NCI-H2171 treated with DMSO at 0.1 percent for 48 hours (cell line): ENCODE data around the gene COMP.

Experiments
- DNase-seq: peaks from one replicate; lab custom pipeline; 2025; lab: John Stamatoyannopoulos, UW

Gene COMP

DNA sequence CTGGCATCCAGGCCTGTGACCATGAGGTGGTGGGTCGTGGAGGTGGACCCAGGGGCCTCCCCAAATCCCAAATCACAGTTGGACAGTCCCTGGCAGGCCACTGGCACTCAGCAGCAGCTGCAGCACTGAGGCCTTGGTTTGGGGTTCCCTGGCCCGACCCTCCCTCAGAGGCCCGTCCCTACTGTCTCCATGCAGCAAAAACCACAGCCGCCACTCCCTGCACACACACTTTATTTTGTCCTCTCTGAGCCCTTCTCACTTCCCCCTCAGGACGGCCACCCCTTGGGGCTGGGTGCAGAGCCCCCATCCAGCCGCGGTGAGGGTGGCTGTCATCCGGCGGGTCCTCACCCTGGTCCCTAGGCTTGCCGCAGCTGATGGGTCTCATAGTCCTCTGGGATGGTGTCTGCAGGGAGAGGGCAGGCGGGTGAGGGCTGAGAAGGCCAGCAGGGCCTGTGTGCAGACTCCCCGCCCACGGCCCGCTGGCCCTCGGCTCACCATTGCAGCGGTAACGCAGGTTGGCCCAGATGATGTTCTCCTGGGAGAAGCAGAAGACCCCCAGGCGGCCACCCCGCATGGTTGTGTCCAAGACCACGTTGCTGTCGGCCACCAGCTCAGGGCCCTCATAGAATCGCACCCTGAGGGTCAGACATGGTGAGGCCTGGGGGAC is 8.4 kb downstream of the COMP start:
- no peak for DNase-seq

GRCh38 chr19:18781885-18782527 is 9.1 kb downstream of the COMP start:
- DNase-seq: no peak

DNA sequence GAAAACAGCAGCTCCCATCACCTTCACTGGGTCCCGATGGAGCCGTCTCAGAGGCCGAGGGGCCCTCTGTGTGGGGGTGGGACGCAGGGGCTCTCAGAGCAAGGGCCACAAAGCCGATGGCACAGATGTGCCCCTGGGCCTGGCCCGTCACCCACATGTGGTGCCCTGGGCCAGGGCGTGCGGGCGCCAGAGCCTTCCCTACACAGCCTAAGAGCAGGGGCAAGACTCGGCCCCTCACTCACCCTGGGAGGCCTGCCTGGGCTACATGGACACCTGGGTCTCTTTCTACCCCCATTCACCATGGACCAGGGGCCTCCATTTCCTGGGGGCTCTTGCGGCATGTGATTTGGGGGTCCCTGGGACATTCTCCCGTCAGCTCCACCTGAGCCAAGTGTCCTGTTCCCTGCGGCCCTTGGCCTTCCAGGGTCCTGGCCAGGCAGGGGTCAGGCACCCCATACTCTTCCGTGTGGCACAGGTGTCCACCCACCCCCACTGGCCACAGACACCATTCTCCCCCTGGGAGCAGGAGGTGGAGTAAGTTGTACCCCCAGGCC is 10.0 kb downstream of the COMP start:
- DNase-seq: no peak

- DNase-seq: no peak
Measured at GRCh38 chr19:18780631-18781030, 10.5 kb downstream of the COMP start.

DNA sequence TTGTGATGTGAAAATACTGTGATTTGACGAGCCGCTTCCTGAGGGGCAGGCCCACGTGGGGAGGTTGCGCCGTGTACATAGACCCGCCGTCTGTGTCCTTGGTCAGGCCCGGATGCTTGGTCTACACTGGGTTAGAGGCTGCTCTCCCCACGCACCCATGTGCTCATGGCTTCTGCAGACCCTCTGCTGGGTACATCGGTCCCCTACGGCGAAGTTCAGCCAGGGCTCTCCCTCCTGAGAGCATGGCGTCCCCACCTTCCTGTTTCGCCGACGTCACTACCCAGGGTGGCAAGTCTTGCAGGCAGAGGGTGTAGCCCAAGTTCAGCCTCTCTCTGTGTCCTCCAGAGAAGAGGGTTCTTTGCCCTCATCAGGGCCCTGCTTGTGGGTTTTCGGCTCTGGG is 11.0 kb downstream of the COMP start:
- DNase-seq: no peak

- DNase-seq: no peak
Measured at GRCh38 chr19:18778826-18779495, 12.1 kb downstream of the COMP start.

DNA sequence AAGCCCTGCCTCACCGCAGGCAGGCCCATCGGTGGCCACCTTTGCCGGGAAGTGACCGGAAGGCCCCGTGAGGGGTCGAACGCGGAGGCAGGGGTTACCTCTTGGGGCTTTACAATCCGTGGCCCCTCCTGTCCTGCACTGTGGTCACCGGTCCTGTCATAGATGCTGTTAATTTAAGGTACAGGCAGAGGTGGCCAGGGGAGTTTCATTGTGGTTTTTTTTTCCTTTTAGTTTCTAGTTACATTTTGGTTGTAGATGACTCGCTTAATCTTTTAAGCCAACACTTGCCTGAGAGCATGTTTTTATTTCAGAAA is 13.1 kb downstream of the COMP start:
- no peak for DNase-seq

GRCh38 chr19:18777301-18778075 is 13.6 kb downstream of the COMP start:
- no peak for DNase-seq

DNA sequence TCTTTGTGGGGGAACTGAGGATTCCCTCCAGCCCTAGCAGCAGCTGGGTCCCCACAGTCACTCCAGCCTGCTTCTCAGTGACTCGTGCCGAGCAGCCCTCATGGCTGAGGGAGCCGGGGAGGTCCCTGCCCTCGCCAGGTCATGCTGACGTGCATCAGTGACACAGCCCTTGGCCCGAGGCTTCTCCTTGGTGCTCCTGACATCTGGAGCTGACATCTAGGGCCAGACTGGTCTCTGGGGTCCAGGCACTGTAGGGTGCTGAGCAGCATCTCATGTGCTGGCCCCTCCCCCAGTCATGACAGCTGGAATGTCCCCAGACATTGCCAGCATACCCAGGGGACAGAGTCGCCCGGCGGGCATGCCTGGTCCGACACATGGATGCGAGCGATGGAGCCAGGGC is 14.4 kb downstream of the COMP start:
- DNase-seq: no peak

DNA sequence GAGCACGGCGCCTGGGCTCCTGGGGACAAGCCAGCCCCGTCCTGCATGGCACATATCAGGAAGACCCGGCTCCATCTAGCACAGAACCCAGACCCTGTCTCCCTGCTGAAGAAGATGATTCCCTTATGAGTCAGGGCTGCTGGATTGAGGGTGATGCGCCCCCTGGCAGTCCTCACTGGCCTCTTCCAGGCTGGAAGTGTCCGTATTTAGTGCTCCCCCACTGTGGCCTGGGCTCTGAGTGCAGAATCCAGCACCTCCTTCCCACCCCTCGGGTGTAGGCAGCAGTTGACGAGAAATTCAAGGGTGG is 14.9 kb downstream of the COMP start:
- no peak for DNase-seq

GRCh38 chr19:18775586-18776287 is 15.4 kb downstream of the COMP start:
- DNase-seq: no peak

DNA sequence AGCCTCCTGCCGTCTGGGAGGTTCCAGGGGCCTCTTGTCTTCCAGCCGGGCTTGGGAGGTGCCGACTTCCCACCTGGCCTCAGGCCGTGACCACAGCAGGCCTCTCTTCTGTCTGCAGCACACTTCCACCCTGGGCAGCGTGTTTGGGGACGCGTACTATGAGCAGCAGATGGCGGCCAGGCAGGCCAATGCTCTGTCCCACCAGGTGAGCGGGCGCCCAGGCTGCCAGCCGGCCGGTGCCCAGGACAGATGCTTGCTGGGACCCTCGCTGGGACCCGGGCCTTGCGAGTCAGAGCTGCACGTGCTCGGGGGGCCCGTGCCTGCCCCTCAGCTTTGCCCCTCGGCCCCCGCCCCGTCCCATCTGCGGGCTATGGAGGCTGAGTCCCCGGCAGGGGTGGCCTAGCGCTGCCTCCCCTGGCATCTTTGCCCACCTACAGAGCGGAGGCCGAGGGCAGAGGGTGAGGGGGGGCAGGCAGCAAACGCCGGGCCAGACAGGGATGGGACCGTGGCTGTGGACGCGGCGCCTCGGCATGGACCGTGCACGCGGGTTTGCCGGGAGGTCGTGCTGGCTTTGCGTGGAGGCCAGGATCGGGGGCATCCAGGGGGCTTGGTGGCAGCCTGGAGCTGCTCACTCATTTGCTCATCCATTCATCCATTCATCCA is 16.2 kb downstream of the COMP start:
- DNase-seq: no peak

- no peak for DNase-seq
Measured at GRCh38 chr19:18774107-18774506, 17.0 kb downstream of the COMP start.

DNA sequence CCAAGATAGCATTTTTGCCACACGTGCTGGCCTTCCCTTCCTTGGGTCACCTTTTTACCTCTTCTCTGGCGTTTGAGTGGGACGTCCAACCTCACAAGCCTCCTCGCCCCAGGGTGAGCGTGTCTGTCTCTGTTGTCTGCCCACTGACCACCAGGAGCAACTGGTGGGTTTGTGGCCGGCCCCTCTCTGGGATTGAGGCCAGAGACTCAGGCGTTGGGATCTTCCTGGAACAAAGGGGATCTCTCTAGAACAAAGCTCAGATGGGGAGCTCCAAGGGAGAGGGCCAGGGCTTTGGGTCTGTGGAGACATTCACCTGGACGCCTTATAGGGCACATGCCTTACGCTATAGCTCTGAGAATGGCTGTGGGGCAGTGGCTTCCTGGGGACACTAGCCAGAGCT is 17.4 kb downstream of the COMP start:
- no peak for DNase-seq

GRCh38 chr19:18772620-18773587 is 18.2 kb downstream of the COMP start:
- no peak for DNase-seq

- DNase-seq: no peak
Measured at GRCh38 chr19:18771328-18772242, 19.5 kb downstream of the COMP start.

DNA sequence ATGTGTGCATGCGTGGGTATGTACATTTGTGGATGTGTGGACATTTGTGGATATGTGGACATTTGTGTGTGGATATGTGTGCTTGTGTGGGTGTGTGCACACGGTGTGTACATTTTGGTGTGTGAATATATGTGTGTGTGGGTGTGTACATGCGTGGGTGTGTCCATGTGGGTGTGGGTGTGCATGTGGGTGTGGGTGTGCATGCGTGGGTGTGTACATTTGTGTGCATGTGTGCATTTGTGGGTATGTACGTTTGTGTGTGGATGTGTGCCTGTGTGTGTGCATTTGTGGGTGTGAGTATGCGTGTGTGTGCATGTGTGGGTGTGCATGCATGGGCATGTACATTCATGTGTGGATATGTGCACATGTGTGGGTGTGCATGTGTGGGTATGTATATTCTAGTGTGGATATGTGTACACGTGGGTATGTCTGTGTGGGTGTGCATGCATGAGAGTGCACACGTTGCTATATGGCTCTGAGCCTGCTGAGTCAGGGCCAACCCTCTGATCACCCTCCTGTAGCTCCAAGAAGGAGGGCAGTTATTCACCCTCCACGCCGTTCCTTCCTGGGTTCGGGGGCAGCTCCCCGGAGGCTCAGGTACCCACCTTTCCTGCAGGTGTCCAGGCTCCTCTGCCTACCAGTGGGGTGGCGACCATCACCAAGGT is 20.3 kb downstream of the COMP start:
- no peak for DNase-seq

DNA sequence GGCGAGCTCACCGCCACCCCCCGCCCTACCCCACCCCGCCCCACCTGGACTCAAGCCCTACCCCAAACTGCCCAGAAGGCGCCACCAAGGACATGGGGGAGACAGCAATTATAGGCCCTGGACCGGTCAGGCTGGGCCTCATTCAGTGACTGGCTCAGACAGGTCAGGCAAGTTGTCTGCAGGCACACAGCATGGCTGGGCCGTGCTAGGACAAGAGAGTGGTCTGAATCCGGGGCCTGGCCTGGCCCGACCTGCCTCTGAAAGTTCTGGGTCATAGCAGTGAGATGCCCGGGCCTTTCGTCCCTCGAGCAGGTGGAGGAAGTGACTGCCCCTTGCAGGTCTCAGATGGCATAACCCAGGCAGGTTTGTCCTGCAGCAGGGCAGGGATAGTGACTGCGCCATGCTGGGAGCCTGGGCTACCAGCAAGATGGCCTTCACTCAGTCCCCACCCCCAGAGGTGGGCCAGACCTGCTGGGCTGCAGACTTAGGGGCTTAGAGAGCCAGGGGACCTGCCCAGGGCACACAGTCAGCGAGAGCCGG is 21.0 kb downstream of the COMP start:
- no peak for DNase-seq
